GM19099 (cell line): Measurements from ENCODE around the gene TARBP2.

Experiments
- POLR2A ChIP-seq: IDR thresholded peaks from 3 replicates; pipeline ENCODE4 v1.6.1; 2011; ENCODE audit warnings: low read depth; ENCODE audit not compliant: insufficient read length; ENCODE audit errors: extremely low read depth

Gene TARBP2

DNA sequence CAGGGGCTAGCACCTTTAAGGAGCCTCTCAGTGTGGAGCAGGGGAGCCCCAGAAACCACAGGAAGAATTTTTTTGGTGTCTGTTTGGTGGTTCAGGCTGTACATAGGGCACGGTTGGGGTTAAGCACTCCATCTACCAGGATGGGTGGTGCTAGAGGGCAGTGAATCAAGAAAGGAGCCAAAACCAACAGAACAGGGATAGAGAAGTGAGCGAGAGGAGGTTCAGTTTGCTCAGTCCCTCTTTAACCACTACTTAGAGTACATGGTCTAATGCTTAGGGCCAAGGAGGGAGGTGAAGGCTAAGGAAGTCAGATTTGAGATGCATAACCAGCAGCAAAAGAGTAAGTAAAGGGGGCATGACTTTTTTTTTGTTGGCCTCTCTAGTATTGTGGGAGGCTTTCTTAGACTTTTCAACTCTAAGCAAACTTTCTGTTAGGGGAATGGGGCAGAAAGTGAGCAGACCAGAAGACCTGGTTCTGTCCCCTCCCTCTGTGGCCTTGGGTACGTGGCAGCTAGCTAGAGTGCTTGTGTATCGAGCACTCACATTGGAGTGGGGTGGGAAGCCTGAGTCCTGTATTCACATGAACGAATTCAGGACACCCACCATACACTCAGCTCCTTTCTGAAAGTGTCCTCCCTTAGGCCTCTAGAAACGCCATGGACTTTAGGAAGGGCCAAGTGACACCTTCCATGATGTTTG is 12.8 kb downstream of the TARBP2 start:
- no peak for TF ChIP-seq POLR2A

DNA sequence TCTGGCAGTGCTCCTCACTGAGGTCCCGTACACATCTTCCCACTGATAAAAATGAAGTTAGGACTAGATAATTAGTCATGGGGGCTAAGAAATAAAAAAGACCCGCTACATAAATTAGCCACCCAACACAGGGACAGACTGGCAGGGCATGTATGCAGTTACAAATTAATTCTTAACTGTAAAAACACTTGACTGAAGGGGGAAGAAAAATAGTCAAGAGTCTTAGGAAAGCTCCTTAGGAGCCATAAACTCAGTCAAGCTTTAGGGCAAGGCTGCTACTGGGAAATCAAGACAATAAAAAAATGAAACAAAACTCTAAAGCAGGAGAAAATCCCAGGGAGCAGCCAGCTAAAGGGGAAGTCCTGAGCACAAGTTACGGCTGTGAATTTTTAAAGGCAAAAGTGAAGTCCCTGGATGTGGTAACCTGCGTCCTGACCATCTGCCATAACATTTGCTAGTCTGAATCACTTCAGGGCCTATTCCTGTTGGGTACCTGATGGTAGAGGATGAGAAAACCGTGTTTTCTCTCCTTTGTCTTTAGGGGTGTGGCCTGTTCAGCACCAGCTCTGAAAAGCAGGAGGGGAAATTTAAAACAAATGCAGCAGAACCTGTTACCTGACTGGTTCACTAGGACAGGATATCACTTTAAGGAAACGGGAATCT is 13.7 kb downstream of the TARBP2 start:
- TF ChIP-seq POLR2A, result no peak

DNA sequence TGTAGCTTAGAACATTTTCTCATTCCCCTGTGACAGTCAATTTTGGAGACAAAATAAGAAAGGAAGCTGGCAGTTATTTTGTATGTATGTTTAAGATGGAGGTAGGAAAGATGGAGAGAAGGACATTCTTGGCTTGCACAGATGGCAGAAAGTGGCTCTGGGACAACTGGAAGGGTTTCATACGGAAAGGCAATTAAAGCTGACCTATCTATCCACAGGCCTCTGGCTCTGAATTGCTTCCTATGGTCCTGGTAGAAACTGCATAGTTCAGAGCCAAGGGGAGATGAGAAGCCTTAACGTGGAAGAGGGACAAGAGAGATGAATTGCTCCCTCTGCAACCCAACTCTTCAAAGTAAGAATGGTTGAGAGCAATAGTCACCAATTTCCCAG is 14.2 kb downstream of the TARBP2 start:
- TF ChIP-seq POLR2A, result no peak

DNA sequence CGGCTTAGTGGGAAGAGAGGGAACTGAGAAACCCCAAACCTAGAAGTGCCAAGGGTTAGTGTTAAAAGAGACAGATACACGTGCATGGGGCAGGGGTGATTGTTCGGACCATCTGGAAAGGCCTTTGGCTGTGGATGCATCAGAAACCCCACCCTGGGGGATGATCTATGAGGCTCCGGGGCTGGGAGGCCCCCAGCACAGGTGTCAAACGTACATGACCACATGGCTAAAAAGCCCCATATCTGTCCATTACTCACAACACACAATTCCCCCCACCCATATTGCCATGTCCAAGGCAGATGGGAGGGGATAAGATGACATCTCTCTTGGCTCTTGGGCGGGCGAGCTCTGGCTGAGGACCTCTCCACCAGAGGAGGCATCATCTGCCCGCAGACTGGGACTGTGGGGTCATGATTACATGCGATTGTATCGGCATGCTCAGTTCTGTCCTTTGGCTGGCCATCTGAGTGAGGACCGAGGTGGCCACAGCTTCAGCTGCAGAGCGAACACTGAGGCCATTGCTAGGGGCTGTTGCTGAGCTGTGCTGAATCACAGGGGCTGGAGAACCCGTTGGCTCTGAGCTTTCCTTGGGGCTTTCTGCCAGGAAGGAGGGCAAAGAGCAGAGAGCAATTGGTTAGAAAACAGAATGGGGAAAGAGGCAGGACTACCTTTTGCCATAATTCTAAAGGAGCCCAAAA is 15.8 kb downstream of the TARBP2 start:
- TF ChIP-seq POLR2A, result no peak

DNA sequence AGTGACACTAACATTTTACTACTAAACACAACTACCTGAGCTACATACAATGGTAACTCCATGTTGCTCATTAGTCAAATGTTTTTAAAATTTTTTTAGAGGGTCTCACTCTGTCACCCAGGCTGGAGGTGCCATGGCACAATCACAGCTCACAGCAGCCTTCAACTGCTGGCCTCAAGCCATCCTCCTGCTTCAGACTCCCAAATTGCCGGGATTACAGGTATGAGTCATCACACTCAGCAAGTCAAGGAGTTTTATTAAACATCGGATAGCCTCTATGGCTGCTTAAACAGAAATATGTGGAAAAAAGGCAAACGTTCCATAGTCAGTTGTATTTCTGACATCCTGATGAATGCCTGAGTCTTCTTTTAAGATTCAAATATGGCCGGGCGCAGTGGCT is 17.3 kb downstream of the TARBP2 start:
- TF ChIP-seq POLR2A, result no peak

DNA sequence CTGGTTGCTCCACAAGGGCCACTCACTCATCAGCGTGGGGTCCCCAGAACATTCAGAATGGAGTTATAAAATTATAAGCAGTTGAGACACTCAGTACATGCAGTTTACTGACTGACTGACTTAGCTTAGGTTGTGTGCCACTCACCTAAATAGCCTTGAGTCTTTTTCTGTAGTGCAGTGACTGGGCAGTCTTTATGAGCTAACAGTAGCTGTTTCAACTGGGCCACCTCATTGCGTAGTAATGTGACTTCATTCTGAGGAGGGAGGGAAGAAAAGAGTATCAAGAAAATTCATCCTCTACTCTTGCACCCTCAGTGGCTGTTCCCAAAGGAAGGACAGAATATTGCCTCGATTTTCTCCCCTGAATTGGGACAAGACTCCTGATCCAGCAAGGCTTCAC is 22.0 kb downstream of the TARBP2 start:
- no peak for TF ChIP-seq POLR2A

DNA sequence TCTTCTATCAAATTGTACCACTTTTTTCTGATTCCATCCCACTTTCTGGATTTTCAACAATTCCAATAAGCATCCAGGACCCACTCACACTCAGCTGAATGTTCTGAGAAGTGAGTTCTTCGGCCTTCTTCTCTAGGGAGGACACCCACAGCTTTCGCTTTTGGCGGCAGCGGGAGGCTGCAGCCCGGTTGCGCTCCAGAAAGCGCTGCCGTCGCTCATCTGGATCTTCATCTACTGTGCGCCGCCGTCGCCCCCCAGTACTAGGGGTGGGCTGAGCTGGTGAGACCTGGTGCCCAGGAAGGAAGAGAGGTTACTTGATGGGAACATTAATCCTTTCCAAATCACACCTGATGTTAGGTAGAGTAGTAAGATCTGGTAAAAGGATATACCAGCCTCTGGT is 23.4 kb downstream of the TARBP2 start:
- no peak for TF ChIP-seq POLR2A

DNA sequence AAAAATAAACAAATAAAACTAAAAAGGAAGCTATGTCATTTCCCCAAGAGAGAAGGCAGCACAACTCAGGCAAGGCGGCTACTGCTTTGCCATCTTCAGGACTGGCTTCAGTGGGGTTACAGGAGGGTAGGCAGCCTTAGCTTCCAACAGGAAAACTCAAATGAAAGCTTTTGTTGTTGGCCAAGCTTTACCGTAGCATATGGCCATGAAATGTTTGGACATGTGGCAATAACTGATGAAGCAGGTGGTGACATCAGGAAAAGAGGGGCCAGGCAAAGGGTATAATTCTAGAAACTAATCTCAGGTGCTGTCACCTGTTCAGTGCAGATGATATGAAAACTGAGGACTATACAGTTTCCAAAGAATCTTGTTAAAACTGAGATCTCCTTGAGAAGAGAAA is 29.0 kb downstream of the TARBP2 start:
- TF ChIP-seq POLR2A, result no peak

DNA sequence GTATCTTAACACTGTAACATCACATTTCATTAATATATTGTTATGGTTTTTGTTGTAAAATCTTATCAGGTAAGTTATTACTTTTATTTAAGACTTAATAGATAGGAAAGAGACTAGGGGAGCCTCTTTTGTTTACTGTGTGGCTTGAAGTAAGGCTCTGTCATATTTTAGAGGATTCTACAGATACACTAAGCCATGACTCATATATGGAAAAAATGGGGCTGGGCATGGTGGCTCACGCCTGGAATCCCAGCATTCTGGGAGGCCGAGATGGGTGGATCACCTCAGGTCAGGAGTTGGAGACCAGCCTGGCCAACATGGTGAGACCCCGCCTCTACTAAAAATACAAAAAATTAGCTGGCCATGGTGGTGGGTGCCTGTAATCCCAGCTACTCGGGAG is 29.8 kb downstream of the TARBP2 start:
- TF ChIP-seq POLR2A, result no peak

DNA sequence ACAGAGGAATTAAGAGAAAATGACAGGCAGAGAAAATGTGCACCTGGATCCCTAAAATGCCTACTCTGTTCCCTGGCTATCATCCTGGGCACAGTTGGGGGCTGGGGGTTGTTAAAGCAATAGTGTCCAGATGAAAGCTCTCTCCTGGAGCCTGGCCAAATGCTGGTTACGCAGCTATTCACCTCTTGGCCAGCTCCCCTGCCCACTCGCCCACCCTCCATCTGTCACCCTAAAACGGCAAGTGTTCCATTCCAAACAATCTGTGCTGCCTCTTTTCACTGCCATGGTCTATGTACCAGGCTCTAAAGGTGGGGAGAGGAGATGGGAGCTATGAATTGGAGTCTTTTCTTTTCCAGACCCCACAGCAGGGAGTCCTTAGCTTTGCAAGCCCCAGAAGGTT is 30.9 kb downstream of the TARBP2 start:
- TF ChIP-seq POLR2A, result no peak

DNA sequence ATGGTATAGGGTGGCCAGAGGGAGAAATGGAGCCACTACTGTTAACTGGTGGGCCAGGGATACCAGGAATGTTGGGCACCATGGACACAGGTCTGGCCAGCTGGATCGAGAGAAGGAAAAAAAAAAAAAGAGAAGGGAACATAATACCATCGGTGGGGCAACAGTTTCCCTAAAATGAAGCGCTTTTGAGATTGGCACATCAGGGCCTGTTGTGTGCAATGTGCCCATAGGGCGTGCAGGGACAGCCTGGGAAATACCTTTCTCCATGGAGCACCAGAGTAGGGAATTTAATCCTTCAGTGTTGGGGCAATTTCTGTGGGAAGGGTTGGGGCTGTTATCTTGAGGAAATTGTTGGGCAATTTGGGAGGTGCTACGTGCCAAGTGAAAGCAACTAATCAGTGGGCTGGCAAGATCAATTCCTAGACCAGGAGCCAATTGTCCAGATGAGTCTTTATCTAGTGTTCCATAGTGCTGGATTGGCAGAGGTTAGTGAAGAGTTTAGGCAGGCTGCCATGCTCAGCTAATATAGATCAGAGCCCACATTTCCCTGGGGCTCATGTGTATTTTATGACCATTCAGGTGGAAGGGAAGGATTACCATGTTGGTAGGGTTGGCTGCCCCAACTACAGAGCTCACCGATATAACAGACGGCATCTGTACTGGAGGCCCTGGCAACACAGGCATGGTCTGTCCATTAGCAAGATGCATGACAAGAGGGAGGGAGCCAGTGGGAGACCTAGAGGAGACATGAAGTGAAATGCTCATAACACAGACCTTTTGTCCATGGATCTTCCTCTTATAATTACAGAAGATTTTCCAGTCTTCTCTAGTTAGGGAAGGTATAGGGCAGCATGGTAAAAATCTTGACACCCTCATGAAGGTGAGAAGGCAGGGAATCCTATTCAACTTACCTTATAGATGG is 31.7 kb downstream of the TARBP2 start:
- TF ChIP-seq POLR2A, result no peak

DNA sequence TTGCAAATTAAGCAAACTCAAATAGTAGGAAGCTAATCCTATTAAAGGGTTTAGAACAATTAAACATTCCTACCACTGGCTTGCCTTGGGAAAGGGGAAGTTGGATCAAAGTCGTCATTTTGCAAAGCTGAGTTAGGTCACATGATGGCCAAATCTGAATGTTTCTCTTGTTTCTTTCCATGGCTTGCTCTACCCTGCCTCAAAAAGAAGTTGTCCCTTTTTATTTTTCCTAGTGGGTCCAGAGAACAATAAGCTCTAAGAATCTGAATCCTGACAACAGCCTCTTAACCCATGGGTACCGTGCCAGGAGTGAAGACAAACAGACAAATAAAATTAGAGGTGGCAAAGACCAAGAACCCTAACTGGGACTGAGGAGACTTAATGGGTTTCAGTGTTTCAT is 32.4 kb downstream of the TARBP2 start:
- no peak for TF ChIP-seq POLR2A

DNA sequence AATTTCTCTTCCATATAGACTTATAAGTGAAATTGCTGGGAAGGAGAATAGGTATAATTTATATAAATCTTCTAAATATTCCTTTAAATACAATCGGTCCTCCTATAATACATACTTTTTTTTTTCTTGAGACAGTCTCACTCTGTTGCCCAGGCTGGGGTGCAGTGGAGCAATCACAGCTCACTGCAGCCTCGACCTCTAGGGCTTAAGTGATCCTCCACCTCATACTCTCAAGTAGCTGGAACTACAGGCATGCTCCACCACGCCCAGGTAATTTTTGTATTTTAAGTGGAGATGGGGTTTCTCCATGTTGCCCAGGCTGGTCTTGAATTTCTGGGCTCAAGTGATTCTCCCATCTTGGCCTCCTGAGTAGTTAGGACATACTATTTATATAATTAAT is 35.9 kb downstream of the TARBP2 start:
- no peak for TF ChIP-seq POLR2A

DNA sequence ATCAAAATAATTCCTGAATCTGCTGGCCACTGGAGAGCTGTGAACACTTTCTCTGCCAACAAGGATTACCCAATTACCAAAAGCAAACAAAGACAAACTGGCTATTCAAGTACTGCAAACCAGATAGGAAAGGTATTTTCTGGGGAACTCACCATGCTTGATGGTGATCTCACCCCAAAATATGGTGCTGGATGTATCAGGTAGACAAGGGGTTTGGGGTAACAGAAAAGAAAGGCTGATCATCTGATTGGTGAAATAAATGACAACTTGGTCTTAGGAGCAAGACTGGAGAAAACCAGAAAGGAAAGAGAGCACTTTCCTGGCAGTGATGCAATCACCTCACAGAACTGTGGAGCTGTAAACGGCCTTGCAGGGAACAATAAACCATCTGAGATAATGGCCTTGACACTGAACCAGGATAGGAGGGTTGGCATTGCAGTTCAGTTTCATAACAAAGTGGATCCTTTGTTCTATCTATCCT is 37.2 kb downstream of the TARBP2 start:
- no peak for TF ChIP-seq POLR2A

DNA sequence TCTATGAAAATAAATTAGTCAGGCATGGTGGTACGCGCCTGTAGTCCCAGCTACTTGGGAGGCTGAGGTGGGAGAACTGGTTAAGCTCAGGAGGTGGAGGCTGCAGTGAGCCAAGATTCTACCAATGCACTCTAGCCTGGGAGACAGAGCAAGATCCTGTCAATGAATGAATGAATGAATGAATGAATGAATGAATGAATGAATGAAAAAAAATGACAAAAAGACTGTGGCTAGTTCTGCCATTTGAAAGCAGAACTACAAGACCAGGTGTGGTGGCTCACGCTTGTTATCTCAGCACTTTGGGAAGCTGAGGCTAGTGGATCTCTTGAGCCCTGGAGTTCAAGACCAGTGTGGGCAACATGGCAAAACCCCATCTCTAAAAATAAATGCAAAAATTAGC is 38.4 kb downstream of the TARBP2 start:
- no peak for TF ChIP-seq POLR2A
